ENCODE data around the gene OTOGL. TPM values are rescaled to one million over a fixed set of nuclear protein-coding genes. Genes with fewer than 3 reads are reported as not detected.
"Not testable (repeated sequence)": the region's sequence is repeated elsewhere in the genome, so short reads cannot be mapped to it uniquely, and the experiment has no call there.

Gene OTOGL
- total RNA-seq, 1 donor from 2014 or later: 0.27 TPM

GRCh38 chr12:80211671-80212070 lies 112.3 kb downstream of the OTOGL start:
- ATAC-seq (no peak), DNase-seq (no peak)
- intact Hi-C loops (cut with micrococcal nuclease): no loop called here

DNA sequence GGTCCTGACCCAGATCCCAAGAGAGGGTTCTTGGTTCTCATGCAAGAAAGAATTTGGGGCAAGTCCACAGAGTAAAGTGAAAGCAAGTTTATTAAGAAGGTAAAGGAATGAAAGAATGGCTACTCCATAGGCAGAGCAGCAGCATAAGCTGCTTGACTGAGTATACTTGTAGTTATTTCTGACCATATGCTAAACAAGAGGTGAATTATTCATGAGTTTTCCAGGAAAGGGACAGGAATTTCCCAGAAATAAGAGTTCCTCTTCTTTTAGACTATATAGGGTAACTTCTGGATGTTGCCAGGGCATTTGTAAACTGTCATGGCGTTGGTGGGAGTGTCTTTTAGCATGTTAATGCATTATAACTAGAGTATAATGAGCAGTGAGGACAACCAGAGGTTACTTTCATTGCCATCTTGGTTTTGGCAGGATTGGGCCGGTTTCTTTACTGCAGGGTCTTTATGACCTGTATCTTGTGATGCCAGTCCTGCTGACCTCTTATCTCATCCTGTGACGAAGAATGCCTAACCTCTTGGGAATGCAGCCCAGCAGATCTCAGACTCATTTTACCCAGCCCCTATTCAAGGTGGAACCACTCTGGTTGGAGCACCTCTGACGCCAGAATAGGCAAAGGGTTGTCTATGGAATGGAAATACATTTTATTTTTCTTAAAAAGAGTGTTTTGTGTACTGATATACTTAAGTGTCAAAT lies 113.8 kb downstream of the OTOGL start:
- ATAC-seq: no peak
- intact Hi-C loops (cut with micrococcal nuclease): no loop called here
- DNase-seq: no peak

DNA sequence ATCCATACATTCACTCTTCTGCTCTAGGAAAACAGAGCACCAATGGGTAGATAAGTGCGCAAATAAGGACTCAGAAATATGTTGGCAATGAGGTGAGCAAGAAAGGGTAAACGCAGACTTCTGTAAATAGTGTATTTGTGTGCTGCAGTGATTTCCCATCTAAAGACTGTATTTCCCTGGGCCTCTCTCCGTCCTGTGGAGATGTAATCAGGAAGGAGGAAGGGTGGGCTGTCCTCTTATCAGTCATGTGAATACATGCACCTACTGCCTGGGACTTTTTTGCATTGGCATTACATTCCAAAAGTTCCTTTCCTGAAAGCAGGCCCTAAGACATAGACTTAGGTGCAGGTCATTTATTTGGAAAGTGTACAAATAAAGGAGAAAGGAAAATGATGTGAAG lies 114.5 kb downstream of the OTOGL start:
- intact Hi-C loops (cut with micrococcal nuclease): no loop called here
- no peak for ATAC-seq
- no peak for DNase-seq

GRCh38 chr12:80217011-80217535 lies 117.7 kb downstream of the OTOGL start:
- intact Hi-C loops (cut with micrococcal nuclease): no loop called here
- ATAC-seq (no peak), DNase-seq (no peak)

DNA sequence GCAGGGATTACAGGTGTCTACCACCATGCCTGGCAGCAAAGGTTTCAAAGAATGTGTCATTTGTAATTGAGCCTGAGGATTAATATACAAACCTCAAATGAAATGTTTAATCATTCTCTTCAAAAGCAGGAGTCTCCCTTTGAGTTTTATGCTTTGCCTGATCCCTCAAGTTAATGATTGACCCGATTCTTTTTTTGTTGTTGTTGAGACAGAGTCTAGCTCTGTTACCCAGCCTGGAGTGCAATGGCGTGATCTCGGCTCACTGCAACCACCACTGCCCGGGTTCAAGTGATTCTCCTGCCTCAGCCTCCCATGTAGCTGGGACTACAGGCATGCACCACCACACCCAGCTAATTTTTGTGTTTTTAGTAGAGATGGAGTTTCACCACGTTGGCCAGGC lies 119.6 kb downstream of the OTOGL start:
- ATAC-seq; intact Hi-C loops (cut with micrococcal nuclease); DNase-seq: not testable (repeated sequence)

DNA sequence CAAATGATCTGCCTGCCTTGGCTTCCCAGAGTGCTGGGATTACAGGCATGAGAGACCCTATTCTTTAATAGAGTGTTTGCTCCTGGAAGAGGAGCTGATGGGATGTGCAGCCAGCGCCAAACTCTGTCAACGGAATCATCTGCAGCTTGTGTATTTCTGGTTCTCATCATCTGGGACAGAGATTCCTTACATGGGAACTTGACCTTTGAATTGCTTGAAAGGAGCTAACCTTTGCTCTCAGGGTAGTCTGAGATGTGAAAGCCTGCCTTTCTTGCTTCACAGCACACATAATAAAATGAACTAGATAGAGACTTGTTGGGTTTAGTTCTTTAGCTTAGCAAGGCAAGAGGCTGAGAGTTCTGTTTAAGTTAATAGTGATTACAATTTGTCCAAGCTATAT lies 120.0 kb downstream of the OTOGL start:
- peak; percentile 54 for ATAC-seq
- DNase-seq: peak; percentile 24
- intact Hi-C loops (cut with micrococcal nuclease): no loop called here

GRCh38 chr12:80222261-80222660 lies 122.9 kb downstream of the OTOGL start:
- intact Hi-C loops (cut with micrococcal nuclease): no loop called here
- no peak for DNase-seq
- ATAC-seq: no peak

GRCh38 chr12:80226576-80226975 lies 127.2 kb downstream of the OTOGL start:
- DNase-seq: no peak
- intact Hi-C loops (cut with micrococcal nuclease): no loop called here
- no peak for ATAC-seq

- DNase-seq; intact Hi-C loops (cut with micrococcal nuclease); ATAC-seq: not testable (repeated sequence)
These were observed 128.6 kb downstream of the OTOGL start for GRCh38 chr12:80227904-80228303.

- intact Hi-C loops (cut with micrococcal nuclease): no loop called here
- no peak for ATAC-seq
- DNase-seq: no peak
These were observed 130.7 kb downstream of the OTOGL start for GRCh38 chr12:80230068-80230467.

- no peak for DNase-seq
- intact Hi-C loops (cut with micrococcal nuclease): no loop called here
- no peak for ATAC-seq
These were observed 133.5 kb downstream of the OTOGL start for GRCh38 chr12:80232837-80233236.

- ATAC-seq (no peak), DNase-seq (no peak)
- intact Hi-C loops (cut with micrococcal nuclease): no loop called here
These were observed 134.6 kb downstream of the OTOGL start for GRCh38 chr12:80233926-80234325.

GRCh38 chr12:80234667-80235066 lies 135.3 kb downstream of the OTOGL start:
- DNase-seq: no peak
- intact Hi-C loops (cut with micrococcal nuclease): no loop called here
- ATAC-seq: no peak

- ATAC-seq: no peak
- intact Hi-C loops (cut with micrococcal nuclease): no loop called here
- DNase-seq: no peak
These were observed 136.6 kb downstream of the OTOGL start for GRCh38 chr12:80235944-80236343.

GRCh38 chr12:80239867-80240266 lies 140.5 kb downstream of the OTOGL start:
- DNase-seq (no peak), ATAC-seq (no peak)
- intact Hi-C loops (cut with micrococcal nuclease): no loop called here

- intact Hi-C loops (cut with micrococcal nuclease): no loop called here
- DNase-seq: no peak
These were observed 142.4 kb downstream of the OTOGL start for GRCh38 chr12:80241576-80242273.

DNA sequence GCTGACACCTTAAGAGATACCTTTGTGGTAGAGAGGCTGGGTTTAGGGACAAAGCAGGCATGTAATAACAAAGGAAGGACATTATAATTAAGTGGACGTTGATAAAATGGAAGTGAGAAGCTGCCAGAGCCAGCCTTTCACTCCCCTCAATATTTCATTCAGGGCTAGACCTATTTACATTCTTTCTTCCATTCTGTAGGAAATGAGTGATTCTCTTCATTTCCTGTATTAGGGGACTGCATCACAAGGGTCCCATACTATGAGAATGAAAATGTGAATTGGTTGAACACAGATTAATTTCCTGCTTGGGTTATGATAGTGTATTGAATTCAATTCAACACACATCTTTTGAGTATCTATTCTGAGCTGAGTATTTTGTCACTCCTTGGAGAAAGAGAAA lies 143.0 kb downstream of the OTOGL start:
- DNase-seq (no peak), ATAC-seq (no peak)
- intact Hi-C loops (cut with micrococcal nuclease): no loop called here

More at GRCh38 chr12:80241576-80242273, 142.4 kb downstream of the OTOGL start:
- ATAC-seq: no peak

- intact Hi-C loops (cut with micrococcal nuclease); DNase-seq; ATAC-seq: not testable (repeated sequence)
These were observed 150.2 kb downstream of the OTOGL start for GRCh38 chr12:80249581-80249980.

- intact Hi-C loops (cut with micrococcal nuclease): no loop called here
- ATAC-seq: no peak
- no peak for DNase-seq
These were observed 158.6 kb downstream of the OTOGL start for GRCh38 chr12:80257920-80258319.

GRCh38 chr12:80260269-80260668 lies 160.9 kb downstream of the OTOGL start:
- no peak for ATAC-seq
- no peak for DNase-seq
- intact Hi-C loops (cut with micrococcal nuclease): no loop called here

DNA sequence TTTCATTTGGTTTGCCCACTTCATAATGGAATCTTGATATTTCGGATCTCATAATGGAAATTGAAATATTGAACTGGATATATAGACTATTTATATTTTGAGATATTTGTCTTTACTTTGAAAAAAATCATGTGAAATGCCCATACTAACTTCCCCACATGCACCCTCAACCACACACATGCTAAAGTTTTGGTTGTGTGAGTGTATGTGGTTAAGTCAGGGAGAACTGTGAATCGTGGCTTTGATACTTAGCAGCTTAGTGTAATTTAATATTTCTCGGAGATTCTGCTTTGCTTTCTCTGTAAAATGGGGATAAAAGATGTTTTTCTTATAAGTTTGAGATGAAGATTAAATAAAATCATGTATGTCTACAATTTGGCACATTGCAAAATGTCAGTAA lies 162.1 kb downstream of the OTOGL start:
- intact Hi-C loops (cut with micrococcal nuclease): no loop called here
- ATAC-seq: no peak

More for the DNA sequence above, 162.1 kb downstream of the OTOGL start:
- DNase-seq: no peak
